Islet precursor cell (in vitro differentiated cells): Measurements from ENCODE around the gene ZNF827.

Experiments used
- DNase-seq: peaks from one replicate; pipeline ENCODE4 v3.0.0-alpha.2; 2018

Gene ZNF827

GRCh38 chr4:145821766-145822165 is 116.9 kb downstream of the ZNF827 start:
- DNase-seq = no peak

- DNase-seq = no peak
These were observed 118.2 kb downstream of the ZNF827 start for GRCh38 chr4:145820407-145820806.

GRCh38 chr4:145819853-145820181 is 118.8 kb downstream of the ZNF827 start:
- DNase-seq = no peak

GRCh38 chr4:145819101-145819852 is 119.3 kb downstream of the ZNF827 start:
- no peak for DNase-seq

- DNase-seq = no peak
These were observed 120.6 kb downstream of the ZNF827 start for GRCh38 chr4:145818011-145818410.

GRCh38 chr4:145816091-145816490 is 122.5 kb downstream of the ZNF827 start:
- no peak for DNase-seq

- DNase-seq = no peak
These were observed 123.0 kb downstream of the ZNF827 start for GRCh38 chr4:145815626-145816025.

GRCh38 chr4:145815027-145815612 is 123.5 kb downstream of the ZNF827 start:
- DNase-seq = no peak

- no peak for DNase-seq
These were observed 124.4 kb downstream of the ZNF827 start for GRCh38 chr4:145814246-145814645.

- DNase-seq = peak; percentile 61
These were observed 125.7 kb downstream of the ZNF827 start for GRCh38 chr4:145812919-145813318.

- no peak for DNase-seq
These were observed 129.6 kb downstream of the ZNF827 start for GRCh38 chr4:145808848-145809512.

GRCh38 chr4:145808021-145808650 is 130.5 kb downstream of the ZNF827 start:
- DNase-seq = peak; percentile 95

- DNase-seq = peak; percentile 98
These were observed 133.1 kb downstream of the ZNF827 start for GRCh38 chr4:145805490-145805889.

GRCh38 chr4:145804116-145804515 is 134.5 kb downstream of the ZNF827 start:
- DNase-seq = no peak

- no peak for DNase-seq
These were observed 139.4 kb downstream of the ZNF827 start for GRCh38 chr4:145799223-145799622.

GRCh38 chr4:145797278-145797677 is 141.3 kb downstream of the ZNF827 start:
- no peak for DNase-seq

- no peak for DNase-seq
These were observed 142.3 kb downstream of the ZNF827 start for GRCh38 chr4:145796346-145796745.

GRCh38 chr4:145795521-145795920 is 143.1 kb downstream of the ZNF827 start:
- DNase-seq = no peak

- no peak for DNase-seq
These were observed 146.2 kb downstream of the ZNF827 start for GRCh38 chr4:145792429-145792828.

- no peak for DNase-seq
These were observed 146.6 kb downstream of the ZNF827 start for GRCh38 chr4:145791988-145792387.

GRCh38 chr4:145788755-145789154 is 149.9 kb downstream of the ZNF827 start:
- no peak for DNase-seq

GRCh38 chr4:145786830-145787229 is 151.8 kb downstream of the ZNF827 start:
- no peak for DNase-seq

GRCh38 chr4:145786261-145786660 is 152.4 kb downstream of the ZNF827 start:
- no peak for DNase-seq
